Thoracic aorta (tissue), 2 donors: ENCODE data around the gene NR5A1. TPM values are rescaled to one million over a fixed set of nuclear protein-coding genes. Genes with fewer than 3 reads are reported as not detected.

Experiments used
- ATAC-seq: fragments of 150-250 bp; one replicate; pipeline ENCODE4 v1.8.0; 2017; ENCODE audit warnings: low read depth; ENCODE audit not compliant: insufficient number of reproducible peaks, low FRiP score
- DNase-seq: peaks from one replicate; pipeline ENCODE4 v3.0.0-alpha.2; 2020; ENCODE audit warnings: low spot score
- H3K27ac ChIP-seq, 2 donors: fragments of 200-600 bp; sonication (generic); 1 replicate in 1 of 2; 2 replicates in 1 of 2; pipeline ENCODE4 v1.5.1; 2016; ENCODE audit warnings: mild to moderate bottlenecking in 2 of 2, moderate library complexity in 2 of 2
- H3K27me3 ChIP-seq: fragments of 200-600 bp; sonication (generic); replicated peaks from 2 replicates; pipeline ENCODE4 v1.6.0; 2016; ENCODE audit warnings: mild to moderate bottlenecking; ENCODE audit not compliant: insufficient read depth
- H3K36me3 ChIP-seq: fragments of 200-600 bp; sonication (generic); one replicate; pipeline ENCODE4 v1.5.1; 2016
- H3K4me1 ChIP-seq, 2 donors: fragments of 200-600 bp; sonication (generic); 1 replicate in 1 of 2; 2 replicates in 1 of 2; pipeline versions ENCODE4 v1.5.1 to v1.6.0; 2016; ENCODE audit warnings: low read depth in 2 of 2, mild to moderate bottlenecking in 1 of 2; ENCODE audit not compliant: control insufficient read depth in 1 of 2
- H3K4me3 ChIP-seq: fragments of 200-600 bp; sonication (generic); 2 replicates; pipeline ENCODE4 v1.5.1; 2016; ENCODE audit warnings: mild to moderate bottlenecking
- H3K9me3 ChIP-seq: fragments of 200-600 bp; sonication (generic); 2 replicates; pipeline ENCODE4 v1.5.1; 2016
- total RNA-seq, 2 donors: library from RNA; depleted of rRNA; stranded (reverse); fragments of >200 nt; gene quantifications; one replicate each; pipeline versions ENCODE4 v1.1.0 to v1.2.3, GENCODE V29; 2016
- TF ChIP-seq, protein P1 (sequence below): fragments of 200-600 bp; sonication (generic); IDR thresholded peaks from one replicate; pipeline ENCODE4 v1.5.1; 2019; ENCODE audit warnings: antibody characterized with exemption

Gene NR5A1
- total RNA-seq, 2 donors from 2014 or later = not detected

DNA sequence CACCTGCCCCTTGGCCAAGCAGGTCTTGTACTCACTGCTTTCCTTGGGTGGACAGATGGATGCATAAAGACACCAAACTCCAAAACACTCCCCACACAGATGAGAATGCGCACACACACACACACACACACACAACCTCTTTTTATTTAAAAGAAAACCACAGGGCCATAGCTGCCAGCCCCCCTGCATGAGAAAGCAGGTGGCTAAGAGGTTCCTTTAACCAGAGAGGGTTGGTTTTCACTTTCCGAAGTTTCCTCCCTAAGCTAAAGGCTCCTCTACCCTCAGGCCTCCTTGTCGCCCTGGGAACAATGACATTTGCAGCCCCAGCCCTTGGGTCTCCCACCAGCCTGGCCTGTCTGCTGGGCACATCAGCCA, 11.1 kb downstream of the NR5A1 start:
- TF ChIP-seq, protein P1, sequence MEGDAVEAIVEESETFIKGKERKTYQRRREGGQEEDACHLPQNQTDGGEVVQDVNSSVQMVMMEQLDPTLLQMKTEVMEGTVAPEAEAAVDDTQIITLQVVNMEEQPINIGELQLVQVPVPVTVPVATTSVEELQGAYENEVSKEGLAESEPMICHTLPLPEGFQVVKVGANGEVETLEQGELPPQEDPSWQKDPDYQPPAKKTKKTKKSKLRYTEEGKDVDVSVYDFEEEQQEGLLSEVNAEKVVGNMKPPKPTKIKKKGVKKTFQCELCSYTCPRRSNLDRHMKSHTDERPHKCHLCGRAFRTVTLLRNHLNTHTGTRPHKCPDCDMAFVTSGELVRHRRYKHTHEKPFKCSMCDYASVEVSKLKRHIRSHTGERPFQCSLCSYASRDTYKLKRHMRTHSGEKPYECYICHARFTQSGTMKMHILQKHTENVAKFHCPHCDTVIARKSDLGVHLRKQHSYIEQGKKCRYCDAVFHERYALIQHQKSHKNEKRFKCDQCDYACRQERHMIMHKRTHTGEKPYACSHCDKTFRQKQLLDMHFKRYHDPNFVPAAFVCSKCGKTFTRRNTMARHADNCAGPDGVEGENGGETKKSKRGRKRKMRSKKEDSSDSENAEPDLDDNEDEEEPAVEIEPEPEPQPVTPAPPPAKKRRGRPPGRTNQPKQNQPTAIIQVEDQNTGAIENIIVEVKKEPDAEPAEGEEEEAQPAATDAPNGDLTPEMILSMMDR = no peak
- no peaks in the 10 kb centered on the region for H3K4me1 ChIP-seq
- ATAC-seq = no peak
- H3K27me3 ChIP-seq = no peaks in the 10 kb centered on the region
- H3K36me3 ChIP-seq = no peaks in the 10 kb centered on the region
- H3K9me3 ChIP-seq = no peaks in the 10 kb centered on the region
- DNase-seq = no peak
- no peak overlapping the region for H3K4me3 ChIP-seq
- H3K27ac ChIP-seq = no peak overlapping the region

DNA sequence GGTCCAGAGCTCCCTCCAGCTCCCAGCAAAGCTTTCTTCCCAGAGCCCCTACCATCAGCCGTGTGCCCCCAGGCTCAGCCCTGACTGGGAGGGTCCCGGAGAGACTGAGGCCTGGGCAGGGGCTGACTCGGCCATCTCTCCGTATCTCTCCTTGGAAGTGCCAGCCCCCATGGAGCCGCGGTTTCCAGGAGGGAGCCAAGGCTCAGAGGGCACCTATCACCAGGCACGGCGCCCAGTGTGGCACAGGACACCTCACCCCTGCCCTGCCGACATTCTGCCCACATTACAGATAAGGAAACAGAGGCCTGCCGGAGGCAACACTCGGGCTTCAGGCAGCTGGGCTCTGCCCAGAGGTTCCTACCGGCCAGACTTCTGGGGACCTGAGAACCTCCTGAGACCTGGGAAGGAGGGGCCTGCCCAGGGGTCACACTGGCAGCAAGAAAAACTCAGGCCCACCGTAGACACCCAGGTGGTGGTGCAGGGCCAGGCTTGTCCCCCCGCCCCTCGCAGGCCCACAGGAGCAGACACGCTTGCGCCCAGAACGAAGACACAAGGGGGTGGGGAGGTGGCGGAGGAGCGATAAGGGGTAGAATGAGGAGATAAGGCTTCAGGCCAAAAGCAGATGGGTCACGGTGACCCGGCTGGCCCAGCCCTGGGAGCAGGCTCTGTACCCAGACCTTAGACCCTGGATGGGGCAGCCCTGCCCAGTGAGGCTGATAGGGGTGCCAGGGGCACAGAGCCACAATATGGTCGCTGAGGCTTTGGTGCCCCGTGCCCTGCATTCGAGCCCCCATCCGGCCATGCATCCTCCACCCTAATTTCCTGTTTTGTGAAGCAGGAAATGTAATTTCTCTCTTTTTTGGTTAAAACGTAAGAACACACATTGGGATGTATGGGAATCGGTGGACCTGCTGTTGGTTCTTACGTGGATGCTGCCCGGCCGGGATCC, 11.8 kb downstream of the NR5A1 start:
- H3K27ac ChIP-seq = no peak overlapping the region
- no peaks in the 10 kb centered on the region for H3K27me3 ChIP-seq
- TF ChIP-seq, protein P1 = no peak
- H3K36me3 ChIP-seq = no peaks in the 10 kb centered on the region
- ATAC-seq (no peak), DNase-seq (no peak)
- no peak overlapping the region for H3K4me3 ChIP-seq
- H3K9me3 ChIP-seq = no peaks in the 10 kb centered on the region
- no peaks in the 10 kb centered on the region for H3K4me1 ChIP-seq

DNA sequence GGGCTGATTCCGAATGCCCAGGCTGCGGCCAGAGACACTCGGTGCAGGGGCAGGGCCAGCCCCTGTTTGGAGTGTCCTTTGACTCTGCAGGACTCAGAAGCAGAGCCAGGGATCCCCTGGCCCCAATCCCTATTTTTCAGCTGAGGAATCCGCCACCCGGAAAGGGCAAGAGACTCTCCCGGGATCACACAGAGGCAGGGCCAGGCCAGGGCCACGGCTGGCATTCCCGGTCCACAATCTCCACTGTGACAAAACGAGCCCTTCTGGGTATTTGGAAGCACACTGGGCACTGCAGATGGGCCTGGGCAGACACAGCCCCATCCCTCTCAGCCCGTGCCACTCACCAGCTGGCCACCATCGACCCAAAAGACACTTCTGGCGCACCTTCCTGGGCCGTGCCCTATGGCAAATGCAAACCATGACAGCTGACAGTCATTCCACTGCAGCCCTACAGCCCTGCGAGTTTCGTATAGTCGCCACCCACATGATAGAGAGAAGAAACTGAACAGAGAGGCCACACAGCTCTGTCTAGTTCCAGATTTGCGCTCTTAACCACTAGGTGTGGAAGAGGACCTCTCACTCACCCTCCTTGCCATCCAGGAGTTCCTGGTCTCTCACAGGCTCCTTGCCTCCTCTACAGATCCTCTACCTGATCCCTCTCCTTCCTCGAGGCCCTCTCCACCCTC, 13.3 kb downstream of the NR5A1 start:
- Histone ChIP-seq H3K9me3 (no peaks in the 10 kb centered on the region), H3K27ac (no peak overlapping the region), H3K27me3 (no peaks in the 10 kb centered on the region), H3K4me1 (no peaks in the 10 kb centered on the region), H3K4me3 (no peak overlapping the region), H3K36me3 (no peaks in the 10 kb centered on the region)
- ATAC-seq (no peak), DNase-seq (no peak)
- TF ChIP-seq, protein P1 = no peak

DNA sequence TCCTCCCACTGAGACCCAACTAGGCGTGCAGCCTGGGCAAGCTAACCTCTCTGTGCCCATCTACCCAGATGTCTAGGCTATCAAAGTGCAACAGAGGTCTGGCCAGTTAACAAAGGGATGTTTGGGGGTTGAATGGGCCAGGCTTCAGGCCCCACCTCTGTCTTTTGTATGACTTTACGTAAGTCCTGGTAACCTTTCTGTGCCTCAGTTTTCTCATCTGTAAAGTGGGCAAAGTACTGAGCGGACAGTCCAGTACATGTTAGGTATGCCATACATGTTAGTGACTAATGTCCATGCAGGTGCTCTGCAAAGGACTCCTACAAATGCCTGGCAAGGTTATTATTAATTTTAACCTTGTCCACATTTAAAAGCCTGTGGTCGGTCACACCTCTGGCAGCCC, 14.0 kb downstream of the NR5A1 start:
- H3K36me3 ChIP-seq = no peaks in the 10 kb centered on the region
- H3K9me3 ChIP-seq = no peaks in the 10 kb centered on the region
- ATAC-seq (no peak), DNase-seq (no peak)
- H3K27me3 ChIP-seq = no peaks in the 10 kb centered on the region
- no peaks in the 10 kb centered on the region for H3K4me1 ChIP-seq
- no peak overlapping the region for H3K4me3 ChIP-seq
- no peak overlapping the region for H3K27ac ChIP-seq
- TF ChIP-seq, protein P1 = no peak

DNA sequence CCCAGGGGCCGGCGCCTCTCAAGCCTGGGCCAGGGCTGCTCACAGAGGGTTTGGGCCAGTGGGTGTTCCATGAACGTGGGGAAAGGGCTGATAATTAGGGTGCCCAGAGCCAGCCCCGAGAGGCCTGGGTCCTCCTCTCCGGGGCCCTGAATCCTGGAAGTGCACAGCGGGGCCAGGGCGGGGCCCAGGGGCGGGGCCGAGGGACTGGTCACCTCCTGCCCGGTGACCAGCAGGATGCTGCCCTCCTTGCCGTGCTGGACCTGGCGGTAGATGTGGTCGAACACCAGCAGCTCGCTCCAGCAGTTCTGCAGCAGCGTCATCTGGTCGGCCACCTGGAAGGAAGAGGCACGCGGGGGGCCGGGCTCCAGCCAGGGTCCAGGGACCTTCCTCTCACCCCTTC, 14.4 kb downstream of the NR5A1 start:
- ATAC-seq (no peak), DNase-seq (no peak)
- Histone ChIP-seq H3K27me3 (no peaks in the 10 kb centered on the region), H3K4me1 (no peaks in the 10 kb centered on the region), H3K9me3 (no peaks in the 10 kb centered on the region), H3K36me3 (no peaks in the 10 kb centered on the region), H3K27ac (no peak overlapping the region), H3K4me3 (no peak overlapping the region)
- TF ChIP-seq, protein P1 = no peak
